ENCODE results near the gene C8G.

The C8G gene

GRCh38 chr9:136971746-136972145 lies 26.7 kb downstream of the C8G start:
- no peak for DNase-seq

- no peak for DNase-seq
Measured at GRCh38 chr9:136972335-136972734, 27.3 kb downstream of the C8G start.

- no peak for DNase-seq
Measured at GRCh38 chr9:136972743-136973142, 27.7 kb downstream of the C8G start.

- DNase-seq, result no peak
Measured at GRCh38 chr9:136973618-136974617, 28.9 kb downstream of the C8G start.

- DNase-seq, result peak; percentile 34
Measured at GRCh38 chr9:136974817-136975535, 29.9 kb downstream of the C8G start.

- DNase-seq, result peak; percentile 14
Measured at GRCh38 chr9:136975644-136976043, 30.6 kb downstream of the C8G start.

- DNase-seq, result no peak
Measured at GRCh38 chr9:136977223-136977622, 32.2 kb downstream of the C8G start, which contains the start of gene PTGDS. TSS of gene PTGDS (plus strand) at chr9:136977504. CDS start at chr9:136977579, 75 bp downstream.

- DNase-seq, result no peak
Measured at GRCh38 chr9:136977649-136978072, 32.6 kb downstream of the C8G start.

GRCh38 chr9:136978073-136978864 lies 33.2 kb downstream of the C8G start:
- peak; percentile 35 for DNase-seq

GRCh38 chr9:136978865-136979544 lies 34.0 kb downstream of the C8G start:
- no peak for DNase-seq

GRCh38 chr9:136979769-136980587 lies 34.9 kb downstream of the C8G start:
- no peak for DNase-seq

GRCh38 chr9:136980669-136981478 lies 35.8 kb downstream of the C8G start:
- DNase-seq, result no peak

GRCh38 chr9:136981588-136982231 lies 36.7 kb downstream of the C8G start:
- no peak for DNase-seq

- DNase-seq, result no peak
Measured at GRCh38 chr9:136982232-136983051, 37.4 kb downstream of the C8G start, which contains the start of gene LCNL1. TSS of gene LCNL1 (plus strand) at chr9:136982993. CDS start at chr9:136983587, 594 bp downstream.

GRCh38 chr9:136983167-136983566 lies 38.1 kb downstream of the C8G start:
- no peak for DNase-seq

- DNase-seq, result no peak
Measured at GRCh38 chr9:136983656-136984314, 38.7 kb downstream of the C8G start.

GRCh38 chr9:136984464-136985026 lies 39.5 kb downstream of the C8G start:
- DNase-seq, result no peak

- DNase-seq, result no peak
Measured at GRCh38 chr9:136985027-136985602, 40.1 kb downstream of the C8G start.
